Hepatocyte (in vitro differentiated cells): ENCODE results near the gene PCDH1. TPM values are rescaled to one million over a fixed set of nuclear protein-coding genes. Genes with fewer than 3 reads are reported as not detected.

Experiments
- DNase-seq: peaks from one replicate; pipeline ENCODE4 v3.0.0-alpha.2; 2016; ENCODE audit warnings: low spot score
- H2AFZ ChIP-seq: fragments of 200-600 bp; sonication (generic); 2 replicates; pipeline ENCODE4 v1.6.0; 2016; ENCODE audit warnings: antibody characterized with exemption, mild to moderate bottlenecking
- H3K27ac ChIP-seq: fragments of 200-600 bp; sonication (generic); 2 replicates; pipeline ENCODE4 v1.5.1; 2016; ENCODE audit warnings: mild to moderate bottlenecking
- H3K27me3 ChIP-seq: fragments of 200-600 bp; sonication (generic); 2 replicates; pipeline ENCODE4 v1.6.1; 2016
- H3K36me3 ChIP-seq: fragments of 200-600 bp; sonication (generic); replicated peaks from 2 replicates; pipeline ENCODE4 v1.5.1; 2016; ENCODE audit warnings: low read depth; ENCODE audit not compliant: insufficient read depth
- H3K4me1 ChIP-seq: fragments of 200-600 bp; sonication (generic); 2 replicates; pipeline ENCODE4 v1.5.1; 2016; ENCODE audit warnings: mild to moderate bottlenecking, moderate library complexity; ENCODE audit not compliant: insufficient read depth
- H3K4me2 ChIP-seq: fragments of 200-600 bp; sonication (generic); 2 replicates; pipeline ENCODE4 v1.6.0; 2016
- H3K4me3 ChIP-seq: fragments of 200-600 bp; sonication (generic); 2 replicates; pipeline ENCODE4 v1.5.1; 2016; ENCODE audit warnings: mild to moderate bottlenecking
- H3K79me2 ChIP-seq: fragments of 200-600 bp; sonication (generic); 2 replicates; pipeline ENCODE4 v1.6.0; 2017; ENCODE audit warnings: mild to moderate bottlenecking
- H3K9me2 ChIP-seq: fragments of 200-600 bp; sonication (generic); replicated peaks from 2 replicates; pipeline ENCODE4 v1.6.0; 2017; ENCODE audit warnings: mild to moderate bottlenecking; ENCODE audit not compliant: insufficient read depth
- H3K9me3 ChIP-seq: fragments of 200-600 bp; sonication (generic); 2 replicates; pipeline ENCODE4 v1.5.1; 2016; ENCODE audit warnings: low read depth, mild to moderate bottlenecking
- H4K20me1 ChIP-seq: fragments of 200-600 bp; sonication (generic); 2 replicates; pipeline ENCODE4 v1.6.0; 2016; ENCODE audit warnings: mild to moderate bottlenecking; ENCODE audit not compliant: insufficient read depth, poor library complexity, severe bottlenecking
- EZH2 ChIP-seq: fragments of 200-600 bp; sonication (generic); IDR thresholded peaks from 2 replicates; pipeline ENCODE4 v1.6.1; 2016; ENCODE audit warnings: antibody characterized with exemption, mild to moderate bottlenecking, borderline replicate concordance
- EZH2phosphoT487 ChIP-seq: fragments of 200-600 bp; sonication (generic); IDR thresholded peaks from one replicate; pipeline ENCODE4 v1.6.1; 2018; ENCODE audit warnings: antibody characterized with exemption, mild to moderate bottlenecking, low read depth, moderate library complexity; ENCODE audit not compliant: unreplicated experiment, severe bottlenecking
- WGBS: methylation state at CpG from one replicate; pipeline ENCODE4 v1.1.6; 2016; ENCODE audit warnings: low lambda C conversion rate; ENCODE audit errors: missing lambda C conversion rate; 5-methylcytosine and 5-hydroxymethylcytosine counted together
- polyA plus RNA-seq: library from polyadenylated mRNA; unstranded; fragments of >200 nt; fragmentation: Nextera tagmentation; extraction: Ambion mirVana; gene quantifications from 2 replicates; pipeline ENCODE4 v1.2.1, GENCODE V29; 2016
- total RNA-seq: library from RNA; depleted of rRNA; stranded (reverse); fragments of >200 nt; gene quantifications from 2 replicates; pipeline ENCODE4 v1.2.3, GENCODE V29; 2014
- TF ChIP-seq, protein P1 (sequence below): fragments of 200-600 bp; sonication (generic); IDR thresholded peaks from 2 replicates; pipeline ENCODE4 v1.5.1; 2016; ENCODE audit warnings: antibody characterized with exemption, mild to moderate bottlenecking; ENCODE audit not compliant: poor library complexity

PCDH1 gene
- total and polyA plus RNA-seq, 2 experiments from 2014 or later = 8.6 to 10.5 TPM

DNA sequence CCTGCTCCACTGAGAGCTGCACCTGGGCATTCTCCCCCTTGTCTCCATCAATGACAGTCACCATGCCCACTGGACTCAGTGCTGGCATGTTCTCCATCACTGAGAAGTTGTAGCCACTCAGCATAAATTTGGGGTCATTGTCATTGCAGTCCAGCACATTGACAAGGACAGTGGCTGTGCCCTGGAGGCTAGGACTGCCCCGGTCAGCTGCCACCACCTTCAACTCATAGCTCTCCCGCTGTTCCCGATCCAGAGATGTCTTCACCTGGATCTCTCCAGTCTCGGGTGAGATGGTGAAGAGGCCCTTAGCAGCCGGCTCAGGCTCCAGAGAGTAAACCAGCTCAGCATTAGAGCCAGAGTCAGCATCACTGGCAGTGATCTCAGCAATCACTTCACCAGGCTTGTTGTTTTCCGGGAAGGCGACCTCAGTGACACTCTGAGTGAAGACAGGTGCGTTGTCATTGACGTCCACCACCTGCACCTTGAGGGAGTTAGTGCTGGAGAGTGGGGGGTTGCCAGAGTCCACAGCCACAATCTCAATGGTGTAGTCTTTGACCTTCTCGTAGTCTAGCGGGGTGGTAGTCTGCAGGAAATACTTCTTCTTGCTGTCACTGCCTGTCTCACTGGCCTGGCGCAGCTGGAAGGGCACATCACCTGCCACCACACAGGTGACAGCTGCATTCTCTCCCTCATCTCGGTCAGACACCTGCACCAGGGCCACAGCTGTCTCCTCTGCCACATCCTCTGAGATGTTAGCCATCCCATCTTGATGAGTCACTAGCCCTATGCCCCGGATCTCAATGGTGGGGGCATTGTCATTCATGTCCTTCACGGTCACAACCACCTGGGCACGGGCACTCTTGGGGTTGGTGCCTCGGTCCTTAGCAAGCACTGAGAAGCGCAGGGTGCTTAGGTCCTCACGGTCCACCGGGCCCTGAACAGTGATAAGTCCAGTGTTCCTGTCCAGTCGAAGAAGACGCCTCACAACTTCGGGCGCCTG, 13.5 kb downstream of the PCDH1 start:
- no peaks in the 10 kb centered on the region for H3K36me3 ChIP-seq
- TF ChIP-seq EZH2 (no peak), EZH2phosphoT487 (no peak)
- TF ChIP-seq, protein P1, sequence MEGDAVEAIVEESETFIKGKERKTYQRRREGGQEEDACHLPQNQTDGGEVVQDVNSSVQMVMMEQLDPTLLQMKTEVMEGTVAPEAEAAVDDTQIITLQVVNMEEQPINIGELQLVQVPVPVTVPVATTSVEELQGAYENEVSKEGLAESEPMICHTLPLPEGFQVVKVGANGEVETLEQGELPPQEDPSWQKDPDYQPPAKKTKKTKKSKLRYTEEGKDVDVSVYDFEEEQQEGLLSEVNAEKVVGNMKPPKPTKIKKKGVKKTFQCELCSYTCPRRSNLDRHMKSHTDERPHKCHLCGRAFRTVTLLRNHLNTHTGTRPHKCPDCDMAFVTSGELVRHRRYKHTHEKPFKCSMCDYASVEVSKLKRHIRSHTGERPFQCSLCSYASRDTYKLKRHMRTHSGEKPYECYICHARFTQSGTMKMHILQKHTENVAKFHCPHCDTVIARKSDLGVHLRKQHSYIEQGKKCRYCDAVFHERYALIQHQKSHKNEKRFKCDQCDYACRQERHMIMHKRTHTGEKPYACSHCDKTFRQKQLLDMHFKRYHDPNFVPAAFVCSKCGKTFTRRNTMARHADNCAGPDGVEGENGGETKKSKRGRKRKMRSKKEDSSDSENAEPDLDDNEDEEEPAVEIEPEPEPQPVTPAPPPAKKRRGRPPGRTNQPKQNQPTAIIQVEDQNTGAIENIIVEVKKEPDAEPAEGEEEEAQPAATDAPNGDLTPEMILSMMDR = no peak
- no peaks in the 10 kb centered on the region for H4K20me1 ChIP-seq
- H3K79me2 ChIP-seq = no peaks in the 10 kb centered on the region
- no peak for DNase-seq
- H3K9me2 ChIP-seq = no peaks in the 10 kb centered on the region
- H2AFZ ChIP-seq = no peak overlapping the region
- no peak overlapping the region for H3K27ac ChIP-seq
- no peak overlapping the region for H3K4me3 ChIP-seq
- no peak overlapping the region for H3K4me2 ChIP-seq
- no peaks in the 10 kb centered on the region for H3K27me3 ChIP-seq
- no peaks in the 10 kb centered on the region for H3K9me3 ChIP-seq
- peaks cover 5% of the 10 kb centered on the region for H3K4me1 ChIP-seq
- WGBS = 92% methylated on average over 24 of the region's 24 CpGs

DNA sequence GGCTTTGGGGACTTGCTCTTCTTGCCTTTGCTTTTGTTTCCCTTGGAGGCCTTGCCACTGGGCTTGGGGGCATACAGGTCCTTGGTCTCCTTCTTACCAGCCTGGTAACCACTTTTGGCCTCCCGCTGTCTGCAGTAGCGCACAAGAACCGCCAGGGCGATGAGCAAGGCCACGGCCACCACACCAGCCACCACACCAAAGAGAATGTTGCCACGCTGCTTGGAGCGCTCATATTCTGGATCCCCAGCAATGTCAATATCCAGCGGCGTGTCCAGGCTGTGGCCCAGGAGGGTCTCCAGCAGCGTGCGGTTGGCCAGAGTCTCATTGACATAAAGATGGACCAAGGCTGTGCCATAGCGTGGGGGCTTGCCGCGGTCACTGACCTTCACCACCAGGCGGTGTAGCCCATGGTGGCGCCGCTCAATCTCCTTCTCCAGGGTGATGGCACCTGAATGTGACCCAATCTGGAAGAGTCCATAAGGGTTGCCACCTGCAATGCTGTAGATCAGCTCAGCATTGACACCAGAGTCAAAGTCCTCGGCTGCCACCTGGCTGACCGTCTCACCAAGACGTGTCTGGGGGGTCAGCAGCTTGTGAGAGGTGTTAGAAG, 14.5 kb downstream of the PCDH1 start:
- H3K4me1 ChIP-seq = peaks cover 5% of the 10 kb centered on the region
- no peaks in the 10 kb centered on the region for H3K9me2 ChIP-seq
- TF ChIP-seq EZH2phosphoT487 (no peak), EZH2 (no peak)
- TF ChIP-seq, protein P1 = no peak
- 95% methylated on average over 20 of the region's 20 CpGs for WGBS
- H3K4me3 ChIP-seq = no peak overlapping the region
- H3K27ac ChIP-seq = no peak overlapping the region
- DNase-seq = no peak
- no peaks in the 10 kb centered on the region for H4K20me1 ChIP-seq
- no peaks in the 10 kb centered on the region for H3K36me3 ChIP-seq
- H3K9me3 ChIP-seq = no peaks in the 10 kb centered on the region
- H3K79me2 ChIP-seq = no peaks in the 10 kb centered on the region
- H3K4me2 ChIP-seq = no peak overlapping the region
- H2AFZ ChIP-seq = no peak overlapping the region
- no peaks in the 10 kb centered on the region for H3K27me3 ChIP-seq

DNA sequence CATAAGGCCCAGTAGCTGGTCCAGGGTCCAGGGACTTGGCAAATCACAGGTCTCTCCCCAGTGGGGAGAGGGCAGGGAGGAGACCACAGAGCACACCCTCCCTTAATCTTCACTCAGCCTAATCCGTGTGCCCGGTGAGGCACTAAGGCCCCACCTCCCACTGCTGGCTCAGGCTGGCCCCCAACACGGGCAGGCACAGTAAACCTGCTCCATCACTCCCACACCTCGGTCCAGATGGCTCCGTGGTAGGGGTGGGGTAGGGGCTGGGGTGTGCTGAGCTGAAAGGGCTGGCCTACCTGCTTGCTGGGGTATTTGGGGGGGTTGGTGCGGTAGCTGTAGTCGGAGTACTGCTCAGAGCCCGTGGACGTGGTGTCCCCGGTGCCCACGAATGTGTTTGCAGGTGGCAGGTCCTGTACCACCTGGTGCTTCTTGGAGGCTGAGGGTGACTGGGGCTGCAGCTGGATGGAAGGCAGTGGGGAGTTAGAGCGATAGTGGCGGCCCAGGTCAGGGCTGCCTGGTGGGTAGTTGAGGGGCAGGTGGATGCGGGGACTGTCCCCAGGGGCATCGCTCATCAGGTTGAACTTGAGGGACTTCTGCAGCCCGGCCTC, 15.2 kb downstream of the PCDH1 start:
- Histone ChIP-seq H3K4me3 (no peak overlapping the region), H3K36me3 (no peaks in the 10 kb centered on the region), H2AFZ (no peak overlapping the region), H3K4me2 (no peak overlapping the region), H3K9me3 (no peaks in the 10 kb centered on the region), H3K4me1 (peaks cover 5% of the 10 kb centered on the region), H3K79me2 (no peaks in the 10 kb centered on the region), H3K9me2 (no peaks in the 10 kb centered on the region), H4K20me1 (no peaks in the 10 kb centered on the region), H3K27ac (no peak overlapping the region), H3K27me3 (no peaks in the 10 kb centered on the region)
- TF ChIP-seq, protein P1 = no peak
- TF ChIP-seq EZH2phosphoT487 (no peak), EZH2 (no peak)
- 88% methylated on average over 16 of the region's 16 CpGs for WGBS
- DNase-seq = no peak
